HG03039 (cell line): ENCODE results near the gene ERC2.
"Not testable (repeated sequence)": the region's sequence is repeated elsewhere in the genome, so short reads cannot be mapped to it uniquely, and the experiment has no call there.

Source experiments
- ATAC-seq: cut with Tn5 transposase; IDR thresholded peaks from one replicate; pipeline ENCODE4 v1.9.1; 2021; ENCODE audit warnings: mild to moderate bottlenecking, moderate library complexity; ENCODE audit not compliant: unreplicated experiment

Gene ERC2

GRCh38 chr3:56318891-56319290 is 149.4 kb downstream of the ERC2 start:
- no peak for ATAC-seq

GRCh38 chr3:56316944-56317343 is 151.3 kb downstream of the ERC2 start:
- no peak for ATAC-seq

DNA sequence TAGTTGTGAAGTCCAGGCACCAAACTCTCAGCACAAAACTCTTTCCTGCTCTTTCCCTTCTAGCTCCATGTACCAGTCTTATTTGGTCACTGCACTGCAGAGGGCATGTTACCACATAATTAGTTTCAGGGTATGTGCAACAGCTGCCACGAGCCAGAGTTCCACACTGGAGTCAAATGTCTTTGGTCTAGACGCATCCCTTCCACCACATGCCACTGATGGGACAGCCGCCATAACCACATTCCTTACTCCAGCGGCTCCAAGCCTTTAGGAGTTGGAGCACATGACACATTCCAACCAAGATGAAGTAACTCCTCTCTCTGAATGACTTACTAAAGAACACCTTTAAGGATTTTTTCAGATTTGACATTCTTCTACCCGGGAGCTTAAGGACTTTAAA is 153.4 kb downstream of the ERC2 start:
- no peak for ATAC-seq

DNA sequence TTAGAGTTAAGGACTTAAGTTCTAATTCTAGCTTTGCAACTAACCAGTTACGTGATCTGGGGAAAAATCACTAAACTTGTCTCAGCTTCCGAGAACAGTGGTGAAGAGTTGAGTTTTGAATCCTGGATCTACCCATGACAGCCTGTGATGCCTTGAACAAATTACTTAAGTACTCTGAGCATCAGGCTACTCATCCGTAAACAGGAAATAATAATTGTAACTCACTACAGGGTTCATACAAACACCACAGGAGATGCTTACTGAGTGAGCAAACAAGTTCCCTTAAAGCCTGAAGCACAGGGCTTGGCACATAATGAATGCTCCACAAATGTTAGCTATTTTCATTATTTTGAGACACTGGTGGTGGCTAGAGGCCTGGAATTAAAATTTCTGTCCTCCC is 158.8 kb downstream of the ERC2 start:
- ATAC-seq, result no peak

GRCh38 chr3:56308471-56308870 is 159.8 kb downstream of the ERC2 start:
- no peak for ATAC-seq

DNA sequence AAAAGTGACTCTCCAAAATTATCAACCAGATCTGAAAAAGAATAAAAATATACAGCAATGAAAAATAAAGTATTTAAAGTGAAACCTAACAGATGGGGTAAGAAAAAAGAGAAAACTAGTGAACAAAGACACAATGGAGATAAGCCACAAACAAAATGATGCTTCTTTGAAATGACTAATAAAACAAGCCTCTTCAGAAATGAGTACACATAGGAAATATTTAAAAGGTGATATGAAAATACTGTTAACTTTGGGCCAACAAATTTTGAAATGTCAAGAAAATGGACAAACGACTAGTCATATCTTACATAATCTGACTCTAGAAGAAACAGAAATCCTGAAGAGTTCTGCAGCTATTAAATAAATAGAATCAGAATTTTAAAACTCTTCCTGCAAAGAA is 164.2 kb downstream of the ERC2 start:
- no peak for ATAC-seq

DNA sequence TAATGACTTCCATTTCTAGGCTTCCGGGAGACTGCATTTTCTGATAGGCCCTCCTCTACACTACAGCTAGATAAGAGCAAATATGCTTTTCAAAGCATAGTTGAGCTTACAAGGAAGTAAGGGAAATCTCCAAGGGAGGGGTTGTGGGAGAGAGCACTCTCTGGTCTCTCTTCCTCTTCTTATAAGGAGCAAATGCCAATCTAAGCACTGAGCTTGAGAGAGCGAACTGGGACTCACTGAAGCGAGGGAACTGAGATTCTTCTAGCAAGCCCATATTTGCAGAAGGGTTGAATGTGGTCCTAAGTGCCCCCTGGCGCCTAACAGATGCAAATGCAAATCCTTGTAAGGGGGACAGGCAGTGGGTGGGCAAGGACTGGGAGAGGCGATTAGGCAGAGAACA is 164.8 kb downstream of the ERC2 start:
- ATAC-seq, result peak; percentile 76

GRCh38 chr3:56302417-56302816 is 165.8 kb downstream of the ERC2 start:
- ATAC-seq, result no peak

- no peak for ATAC-seq
These were observed 170.9 kb downstream of the ERC2 start for GRCh38 chr3:56297281-56297840.

GRCh38 chr3:56296361-56296760 is 171.9 kb downstream of the ERC2 start:
- ATAC-seq, result no peak

GRCh38 chr3:56295161-56295560 is 173.1 kb downstream of the ERC2 start:
- ATAC-seq, result no peak

GRCh38 chr3:56294286-56294685 is 174.0 kb downstream of the ERC2 start:
- ATAC-seq, result no peak

DNA sequence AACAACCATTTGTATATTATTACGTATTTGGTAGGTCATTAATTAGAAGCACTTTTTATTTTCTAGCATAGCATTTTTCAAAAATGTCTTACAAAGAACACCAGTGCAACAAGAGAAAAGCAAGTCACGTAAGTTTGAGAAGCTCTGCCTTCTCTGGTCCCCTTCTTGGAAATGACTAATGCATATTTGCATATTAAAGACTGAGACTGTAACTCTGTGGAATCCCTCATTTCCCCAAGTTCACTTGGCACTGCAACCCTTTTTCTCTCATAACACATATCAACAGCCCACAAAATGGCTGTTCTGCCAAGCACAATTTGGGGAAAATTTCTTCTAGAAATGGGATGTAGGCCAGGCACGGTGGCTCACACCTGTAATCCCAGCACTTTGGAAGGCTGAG is 176.3 kb downstream of the ERC2 start:
- ATAC-seq, result peak; percentile 61

DNA sequence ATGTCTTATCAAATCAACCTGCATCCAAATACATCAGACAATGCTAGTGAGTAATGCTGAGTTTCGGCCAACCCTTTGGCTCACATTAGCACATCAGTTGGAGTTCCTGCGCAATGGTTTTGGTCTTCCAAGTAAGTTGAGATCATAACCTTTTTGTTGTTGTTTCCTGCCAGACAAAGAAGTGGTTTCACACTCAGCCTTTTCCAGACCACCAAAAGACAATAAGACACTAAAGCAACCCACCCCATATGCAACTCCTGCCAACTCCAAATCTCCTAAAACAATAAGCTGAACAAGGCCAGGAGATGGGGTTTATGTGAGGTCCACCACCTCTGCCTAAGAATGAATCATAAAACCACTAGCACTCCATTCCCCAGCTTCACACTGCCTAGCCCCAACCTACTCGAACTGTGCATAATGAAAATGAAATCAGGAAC is 177.0 kb downstream of the ERC2 start:
- ATAC-seq, result peak; percentile 44

DNA sequence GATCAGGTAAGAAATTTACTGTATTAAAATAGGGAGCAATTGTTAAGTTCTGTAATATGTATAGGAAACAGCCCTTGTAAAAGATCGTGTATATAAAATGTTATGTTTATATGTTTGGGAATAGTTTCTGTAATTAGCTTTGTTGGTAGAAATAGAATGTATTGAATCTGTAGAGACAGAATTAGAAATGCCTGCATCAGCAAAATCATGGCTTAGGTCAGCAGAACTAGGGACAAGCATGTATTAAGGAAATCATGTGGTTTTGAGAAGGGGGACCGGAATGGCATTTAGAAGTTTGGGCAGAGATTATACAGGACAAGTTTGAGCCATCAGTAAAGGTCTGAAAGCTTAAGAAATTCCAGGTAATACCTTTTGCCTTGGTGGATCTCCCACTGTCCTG is 177.9 kb downstream of the ERC2 start:
- no peak for ATAC-seq

GRCh38 chr3:56288258-56288657 is 180.0 kb downstream of the ERC2 start:
- ATAC-seq, result no peak

DNA sequence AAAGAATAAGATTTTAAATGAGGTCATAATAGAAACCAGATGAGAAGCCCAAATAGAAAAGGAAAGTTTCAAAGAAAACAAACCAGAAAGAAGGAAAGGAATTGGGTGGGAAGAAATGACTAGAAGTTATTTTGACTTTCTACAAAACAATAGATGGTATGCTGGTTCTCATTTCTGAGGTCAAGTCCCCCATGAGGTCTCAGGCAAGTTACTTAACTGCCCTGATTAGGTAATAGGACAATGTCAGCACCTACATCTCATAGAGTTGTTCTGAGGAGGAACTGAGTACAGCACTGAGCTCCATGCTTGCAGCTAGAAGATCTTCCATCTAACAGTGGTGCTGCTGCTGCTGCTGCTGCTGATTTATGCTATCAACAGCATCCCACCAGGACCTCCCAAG is 185.9 kb downstream of the ERC2 start:
- no peak for ATAC-seq

- no peak for ATAC-seq
These were observed 191.0 kb downstream of the ERC2 start for GRCh38 chr3:56277236-56277635.

- no peak for ATAC-seq
These were observed 193.1 kb downstream of the ERC2 start for GRCh38 chr3:56275120-56275519.

DNA sequence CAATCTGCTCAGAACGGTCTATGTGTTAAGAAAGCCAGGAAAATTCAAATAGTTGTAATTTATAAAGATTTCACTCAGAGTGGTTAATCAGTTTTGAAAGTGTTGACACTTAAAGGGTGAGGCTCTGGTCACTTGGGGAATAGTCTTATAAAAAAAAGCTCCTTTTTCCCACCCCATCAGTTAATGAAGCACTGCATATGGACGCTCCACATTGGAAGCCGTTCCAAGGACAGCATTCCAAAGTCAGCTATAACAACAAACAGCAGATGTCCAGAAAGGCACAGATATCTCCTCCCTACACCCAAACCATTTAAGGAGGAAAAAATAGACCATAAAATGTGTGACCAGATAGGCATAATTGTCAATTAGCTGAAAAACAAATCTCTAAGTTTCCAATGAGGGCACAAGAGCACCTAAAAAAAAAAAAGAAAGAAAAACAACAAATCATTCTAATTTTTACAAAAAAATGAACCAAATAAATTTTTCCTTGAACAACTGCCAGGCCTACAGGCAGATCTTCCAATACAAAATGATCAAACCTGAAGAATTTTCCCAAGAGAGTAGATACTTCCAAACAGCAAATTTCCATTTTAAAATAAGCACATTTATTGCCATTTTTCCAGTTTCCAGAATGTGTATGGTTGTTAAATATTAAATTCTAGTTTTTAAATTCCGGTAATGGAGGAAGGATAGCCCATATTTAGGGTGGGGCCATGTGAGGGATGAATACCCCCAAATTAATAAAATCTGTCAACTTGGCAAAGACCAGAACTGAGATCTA is 198.3 kb downstream of the ERC2 start:
- ATAC-seq, result no peak

GRCh38 chr3:56268616-56269383 is 199.5 kb downstream of the ERC2 start:
- no peak for ATAC-seq

- not testable (repeated sequence) for ATAC-seq
These were observed 206.4 kb downstream of the ERC2 start for GRCh38 chr3:56261852-56262251.
